PC-9 (cell line): ENCODE results near the gene NECTIN1.

Experiments used
- CTCF ChIP-seq: fragments of 200-600 bp; sonication (generic); conservative IDR thresholded peaks from 2 replicates; pipeline ENCODE4 v1.6.1; 2017; ENCODE audit warnings: mixed run types, antibody characterized with exemption, mild to moderate bottlenecking, moderate library complexity
- EZH2 ChIP-seq: fragments of 200-600 bp; sonication (generic); IDR thresholded peaks from 2 replicates; pipeline ENCODE4 v1.8.0; 2017; ENCODE audit warnings: antibody characterized with exemption, low read depth

DNA sequence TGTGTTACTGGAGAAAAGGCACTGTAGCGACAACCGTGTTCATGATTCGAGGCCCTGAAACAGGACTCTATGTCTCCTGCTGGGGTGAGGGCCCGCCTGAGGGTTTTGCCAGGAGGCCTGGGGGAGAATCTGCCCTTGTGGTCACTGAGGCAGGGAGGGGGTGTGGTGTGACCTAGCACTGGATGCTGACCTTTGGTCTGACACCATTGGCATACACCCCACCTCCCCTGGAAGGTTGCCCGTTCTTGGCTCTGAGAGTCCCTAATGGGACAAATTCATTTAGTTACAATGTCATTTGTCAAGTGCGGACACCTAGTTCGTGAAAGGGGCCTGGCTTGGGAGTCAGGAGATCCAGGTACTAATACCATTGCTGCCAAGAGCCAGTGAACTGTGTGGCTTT lies 29.0 kb downstream of the NECTIN1 start:
- TF ChIP-seq EZH2 (no peak), CTCF (no peak)
